Naive thymus-derived CD4-positive, alpha-beta T cell (primary cell): ENCODE measurements around the gene PDIA5. TPM values are rescaled to one million over a fixed set of nuclear protein-coding genes. Genes with fewer than 3 reads are reported as not detected.

Experiments used
- ATAC-seq: fragments of 150-1000 bp; cut with Tn5 transposase; 2 replicates; pipeline ENCODE4 v1.10.0; 2021; ENCODE audit warnings: mild to moderate bottlenecking, moderate library complexity
- CTCF ChIA-PET: fragments of 350-600 bp; sonication (Branson Sonifier 250); formaldehyde crosslinking; loops from one replicate; lab custom pipeline; 2021; ENCODE audit warnings: antibody characterized with exemption; lab: Charles Lee
- POLR2A ChIA-PET: fragments of 350-600 bp; sonication (Branson Sonifier 250); formaldehyde crosslinking; loops from one replicate; lab custom pipeline; 2021; ENCODE audit warnings: antibody characterized with exemption, inconsistent platforms; lab: Charles Lee
- DNase-seq, 9 donors: peaks; one replicate each; pipeline versions ENCODE4 v3.0.0 to v3.0.0-alpha.2; 2020 to 2022; ENCODE audit warnings: mixed read lengths in 1 of 9
- H3K27ac ChIP-seq: one replicate; pipeline ENCODE4 v1.7.0; 2013; ENCODE audit warnings: mild to moderate bottlenecking, low read depth, low read length, moderate library complexity
- H3K27me3 ChIP-seq, 2 donors: one replicate each; pipeline ENCODE4 v1.7.0; 2013; ENCODE audit warnings: low read length in 2 of 2, mild to moderate bottlenecking in 2 of 2, moderate library complexity in 2 of 2; ENCODE audit not compliant: control insufficient read depth in 2 of 2, insufficient read depth in 2 of 2
- H3K36me3 ChIP-seq, 3 experiments: 1 replicate in 2 of 3; 2 replicates in 1 of 3; pipeline ENCODE4 v1.7.0; 2013; ENCODE audit warnings: low read length in 3 of 3, mild to moderate bottlenecking in 3 of 3, moderate library complexity in 1 of 3; ENCODE audit not compliant: insufficient read depth in 3 of 3, control insufficient read depth in 2 of 3
- H3K4me1 ChIP-seq, 2 donors: one replicate each; pipeline ENCODE4 v1.7.0; 2013; ENCODE audit warnings: low read length in 2 of 2, mild to moderate bottlenecking in 2 of 2, moderate library complexity in 1 of 2; ENCODE audit not compliant: control insufficient read depth in 2 of 2, insufficient read depth in 2 of 2
- H3K4me3 ChIP-seq: 2 replicates; pipeline ENCODE4 v1.7.0; 2013; ENCODE audit warnings: mild to moderate bottlenecking, low read length
- H3K9me3 ChIP-seq, 3 experiments: 1 replicate in 2 of 3; 2 replicates in 1 of 3; pipeline ENCODE4 v1.7.0; 2013; ENCODE audit warnings: low read length in 3 of 3; ENCODE audit not compliant: control insufficient read depth in 2 of 3
- H3K27ac Mint-ChIP-seq, 9 donors: one replicate each; pipeline ENCODE4 v1.8.0; 2020 to 2022; ENCODE audit warnings: mixed read lengths in 9 of 9, mild to moderate bottlenecking in 8 of 9, moderate library complexity in 5 of 9, inconsistent platforms in 2 of 9
- H3K27me3 Mint-ChIP-seq, 5 donors: one replicate each; pipeline ENCODE4 v1.8.0; 2021 to 2022; ENCODE audit warnings: mixed read lengths in 5 of 5, mild to moderate bottlenecking in 1 of 5
- H3K36me3 Mint-ChIP-seq, 5 donors: one replicate each; pipeline ENCODE4 v1.8.0; 2020 to 2022; ENCODE audit warnings: mixed read lengths in 5 of 5, mild to moderate bottlenecking in 3 of 5, inconsistent platforms in 1 of 5
- H3K4me1 Mint-ChIP-seq, 7 donors: one replicate each; pipeline ENCODE4 v1.8.0; 2020 to 2022; ENCODE audit warnings: mixed read lengths in 7 of 7, mild to moderate bottlenecking in 3 of 7, inconsistent platforms in 1 of 7
- H3K4me3 Mint-ChIP-seq, 10 donors: one replicate each; pipeline ENCODE4 v1.8.0; 2020 to 2022; ENCODE audit warnings: mild to moderate bottlenecking in 10 of 10, mixed read lengths in 10 of 10, moderate library complexity in 6 of 10, inconsistent platforms in 2 of 10
- H3K9me3 Mint-ChIP-seq, 11 donors: one replicate each; pipeline ENCODE4 v1.8.0; 2020 to 2022; ENCODE audit warnings: mixed read lengths in 11 of 11, mild to moderate bottlenecking in 4 of 11, inconsistent platforms in 1 of 11, moderate library complexity in 1 of 11
- intact Hi-C, 2 donors: fragments of 100-400 bp; cut with micrococcal nuclease; formaldehyde crosslinking; loops; one replicate each; pipeline ENCODE4 v1.15.1; 2023
- polyA plus RNA-seq, 2 donors: library from polyadenylated mRNA; unstranded; fragments of 300-500 nt; fragmentation: Illumina TruSeq; gene quantifications; one replicate each; pipeline ENCODE4 v1.2.3, GENCODE V29; 2021
- total RNA-seq, 6 experiments: library from RNA in 5 of 6; stranded (reverse) in 5 of 6; gene quantifications; 1 replicate in 5 of 6; 2 replicates in 1 of 6; pipeline ENCODE4 v1.2.3 and lab custom pipeline; 2021 to 2026

PDIA5 gene
- total and polyA plus RNA-seq, 7 experiments from 2014 or later = 3.4 to 21.7 (median 5.6) TPM

- no peaks in the 10 kb centered on the region for H3K9me3 Mint-ChIP-seq
- Histone ChIP-seq H3K27ac (no peak overlapping the region), H3K27me3 (no peaks in the 10 kb centered on the region), H3K36me3 (no peaks in the 10 kb centered on the region), H3K9me3 (no peaks in the 10 kb centered on the region), H3K4me1 (no peaks in the 10 kb centered on the region), H3K4me3 (no peak overlapping the region)
- CTCF ChIA-PET = interaction anchor here (0.6 kb wide), 1 partner anchor 9 kb away, joined by 4 read pairs; no protein-coding TSS in a partner anchor
- intact Hi-C loops = no loop called here
- H3K36me3 Mint-ChIP-seq = no peaks in the 10 kb centered on the region
- no peaks in the 10 kb centered on the region for H3K4me1 Mint-ChIP-seq
- POLR2A ChIA-PET = no interaction called here
- ATAC-seq = no peak
- H3K27ac Mint-ChIP-seq = no peak overlapping the region
- no peak overlapping the region for H3K4me3 Mint-ChIP-seq
- H3K27me3 Mint-ChIP-seq = peaks cover 0 to 28% (median 14%) of the 10 kb centered on the region in 5 donors
- DNase-seq = no peak
Measured at GRCh38 chr3:123047062-123047319, 19.8 kb upstream of the PDIA5 start.

- CTCF ChIA-PET = no interaction called here
- no peaks in the 10 kb centered on the region for H3K27me3 ChIP-seq
Measured at GRCh38 chr3:123048480-123049237, 18.2 kb upstream of the PDIA5 start.

GRCh38 chr3:123050666-123051065 lies 16.2 kb upstream of the PDIA5 start:
- Histone ChIP-seq H3K4me1 (no peaks in the 10 kb centered on the region), H3K27ac (no peak overlapping the region), H3K27me3 (no peaks in the 10 kb centered on the region), H3K4me3 (no peak overlapping the region), H3K9me3 (no peaks in the 10 kb centered on the region), H3K36me3 (no peaks in the 10 kb centered on the region)
- DNase-seq = no peak
- ChIA-PET POLR2A (no interaction called here), CTCF (no interaction called here)
- no peak overlapping the region for H3K4me3 Mint-ChIP-seq
- intact Hi-C loops = no loop called here
- H3K27ac Mint-ChIP-seq = no peak overlapping the region
- no peaks in the 10 kb centered on the region for H3K9me3 Mint-ChIP-seq
- ATAC-seq = no peak
- H3K4me1 Mint-ChIP-seq = no peaks in the 10 kb centered on the region
- peaks cover 0 to 33% (median 0%) of the 10 kb centered on the region in 5 donors for H3K27me3 Mint-ChIP-seq
- no peaks in the 10 kb centered on the region for H3K36me3 Mint-ChIP-seq

More at GRCh38 chr3:123048480-123049237, 18.2 kb upstream of the PDIA5 start:
- ATAC-seq (no peak), DNase-seq (no peak)
- no peak overlapping the region for H3K27ac ChIP-seq
- Mint-ChIP-seq H3K4me1 (no peaks in the 10 kb centered on the region), H3K27me3 (peaks cover 0 to 31% (median 8%) of the 10 kb centered on the region in 5 donors), H3K27ac (no peak overlapping the region), H3K9me3 (no peaks in the 10 kb centered on the region), H3K4me3 (no peak overlapping the region), H3K36me3 (no peaks in the 10 kb centered on the region)
- H3K9me3 ChIP-seq = no peaks in the 10 kb centered on the region
- H3K4me3 ChIP-seq = no peak overlapping the region
- H3K36me3 ChIP-seq = no peaks in the 10 kb centered on the region
- POLR2A ChIA-PET = no interaction called here
- intact Hi-C loops = no loop called here
- no peaks in the 10 kb centered on the region for H3K4me1 ChIP-seq

DNA sequence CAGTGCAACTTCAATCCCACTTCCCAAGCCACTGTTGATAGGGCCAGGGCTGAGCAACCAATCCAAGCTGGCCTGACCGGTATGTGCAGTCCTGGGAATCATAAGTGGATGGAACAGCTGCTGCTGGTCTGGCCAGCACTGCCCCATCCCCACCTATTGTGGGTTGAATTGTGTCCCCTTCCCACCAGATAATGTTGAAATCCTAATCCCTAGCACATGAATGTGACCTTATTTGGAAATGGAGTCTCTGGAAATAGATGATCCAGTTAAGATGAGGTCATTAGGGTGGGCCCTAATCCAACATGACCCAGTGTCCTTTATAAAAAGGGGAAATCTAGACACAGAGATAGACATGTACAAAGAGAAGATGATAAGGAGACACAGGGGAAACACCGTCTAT lies 13.7 kb upstream of the PDIA5 start:
- H3K9me3 ChIP-seq = no peaks in the 10 kb centered on the region
- CTCF ChIA-PET = no interaction called here
- H3K36me3 ChIP-seq = no peaks in the 10 kb centered on the region
- H3K4me3 ChIP-seq = no peak overlapping the region
- H3K4me3 Mint-ChIP-seq = no peak overlapping the region
- no peaks in the 10 kb centered on the region for H3K9me3 Mint-ChIP-seq
- no peaks in the 10 kb centered on the region for H3K27me3 ChIP-seq
- intact Hi-C loops = no loop called here
- DNase-seq = no peak
- no peaks in the 10 kb centered on the region for H3K4me1 ChIP-seq
- H3K27ac ChIP-seq = no peak overlapping the region
- no peaks in the 10 kb centered on the region for H3K4me1 Mint-ChIP-seq
- no peak overlapping the region for H3K27ac Mint-ChIP-seq
- peaks cover 0 to 30% (median 0%) of the 10 kb centered on the region in 5 donors for H3K27me3 Mint-ChIP-seq
- ATAC-seq = no peak
- POLR2A ChIA-PET = no interaction called here
- no peaks in the 10 kb centered on the region for H3K36me3 Mint-ChIP-seq

GRCh38 chr3:123054109-123054778 lies 12.6 kb upstream of the PDIA5 start:
- H3K36me3 ChIP-seq = no peaks in the 10 kb centered on the region
- H3K27me3 Mint-ChIP-seq = peaks cover 0 to 23% (median 0%) of the 10 kb centered on the region in 5 donors
- intact Hi-C loops = no loop called here
- CTCF ChIA-PET = no interaction called here
- ATAC-seq (no peak), DNase-seq (no peak)
- no peak overlapping the region for H3K4me3 ChIP-seq
- H3K9me3 Mint-ChIP-seq = no peaks in the 10 kb centered on the region
- H3K27ac ChIP-seq = no peak overlapping the region
- H3K27ac Mint-ChIP-seq = no peak overlapping the region
- no peaks in the 10 kb centered on the region for H3K4me1 ChIP-seq
- H3K4me3 Mint-ChIP-seq = no peak overlapping the region
- no peaks in the 10 kb centered on the region for H3K4me1 Mint-ChIP-seq
- H3K36me3 Mint-ChIP-seq = no peaks in the 10 kb centered on the region
- no peaks in the 10 kb centered on the region for H3K9me3 ChIP-seq
- no peaks in the 10 kb centered on the region for H3K27me3 ChIP-seq
- POLR2A ChIA-PET = no interaction called here

DNA sequence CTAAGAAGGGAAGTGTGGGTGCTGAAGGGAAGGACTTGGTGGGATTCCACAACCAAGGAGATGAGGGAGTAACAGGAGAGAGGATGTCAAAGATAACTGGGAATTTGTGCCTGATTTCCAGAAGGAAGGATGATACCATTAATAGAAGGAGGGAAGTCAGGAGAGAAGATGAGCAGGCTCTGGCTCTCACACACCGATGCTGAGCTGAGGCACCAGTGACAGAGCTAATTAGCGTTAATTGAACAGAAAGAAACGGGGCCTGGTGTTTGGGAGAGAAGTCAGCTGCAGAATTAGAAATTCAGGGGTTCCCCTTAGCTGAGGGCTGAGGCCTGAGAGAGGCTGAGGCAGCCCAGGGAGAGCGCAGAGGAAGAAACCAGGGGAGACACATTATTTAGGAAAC lies 11.9 kb upstream of the PDIA5 start:
- H3K9me3 Mint-ChIP-seq = no peaks in the 10 kb centered on the region
- ATAC-seq (no peak), DNase-seq (no peak)
- no peaks in the 10 kb centered on the region for H3K36me3 ChIP-seq
- no peaks in the 10 kb centered on the region for H3K27me3 ChIP-seq
- H3K27ac ChIP-seq = no peak overlapping the region
- no peak overlapping the region for H3K4me3 Mint-ChIP-seq
- H3K27me3 Mint-ChIP-seq = peaks cover 0 to 23% (median 0%) of the 10 kb centered on the region in 5 donors
- POLR2A ChIA-PET = no interaction called here
- no peak overlapping the region for H3K4me3 ChIP-seq
- intact Hi-C loops = no loop called here
- H3K4me1 Mint-ChIP-seq = no peaks in the 10 kb centered on the region
- CTCF ChIA-PET = no interaction called here
- H3K4me1 ChIP-seq = no peaks in the 10 kb centered on the region
- no peaks in the 10 kb centered on the region for H3K9me3 ChIP-seq
- peak overlapping the region in 1 of 9 donors; percentile 12 for H3K27ac Mint-ChIP-seq
- no peaks in the 10 kb centered on the region for H3K36me3 Mint-ChIP-seq

GRCh38 chr3:123055352-123055751 lies 11.5 kb upstream of the PDIA5 start:
- intact Hi-C loops = no loop called here
- no peaks in the 10 kb centered on the region for H3K36me3 ChIP-seq
- no peak overlapping the region for H3K4me3 ChIP-seq
- POLR2A ChIA-PET = no interaction called here
- H3K4me1 Mint-ChIP-seq = no peaks in the 10 kb centered on the region
- peak overlapping the region in 1 of 9 donors; percentile 12 for H3K27ac Mint-ChIP-seq
- H3K9me3 Mint-ChIP-seq = no peaks in the 10 kb centered on the region
- DNase-seq (no peak), ATAC-seq (no peak)
- H3K4me3 Mint-ChIP-seq = no peak overlapping the region
- H3K27me3 Mint-ChIP-seq = peaks cover 0 to 27% (median 0%) of the 10 kb centered on the region in 5 donors
- CTCF ChIA-PET = no interaction called here
- no peaks in the 10 kb centered on the region for H3K4me1 ChIP-seq
- no peaks in the 10 kb centered on the region for H3K27me3 ChIP-seq
- no peaks in the 10 kb centered on the region for H3K36me3 Mint-ChIP-seq
- no peak overlapping the region for H3K27ac ChIP-seq
- no peaks in the 10 kb centered on the region for H3K9me3 ChIP-seq
